Measurements from ENCODE around the gene NUAK2. TPM values are rescaled to one million over a fixed set of nuclear protein-coding genes. Genes with fewer than 3 reads are reported as not detected.
"Not testable (repeated sequence)": the region's sequence is repeated elsewhere in the genome, so short reads cannot be mapped to it uniquely, and the experiment has no call there.

The NUAK2 gene
- total RNA-seq, 1 donor from 2014 or later, result 49.6 TPM

GRCh38 chr1:205286335-205286950 is 35.1 kb downstream of the NUAK2 start:
- intact Hi-C loops (cut with DNase I), result no loop called here
- DNase-seq (ENCODE audit: extremely low spot score in 2 of 2), result no peak
- Histone ChIP-seq H3K9me3 (no peaks in the 10 kb centered on the region), H3K4me1 (peaks cover 52% of the 10 kb centered on the region), H3K27ac (peak overlapping the region; percentile 52), H3K27me3 (no peaks in the 10 kb centered on the region), H3K36me3 (no peaks in the 10 kb centered on the region), H3K4me3 (no peak overlapping the region)
- TF ChIP-seq POLR2A (IDR thresholded peaks at IDR 0.05) (no peak), POLR2AphosphoS5 (IDR thresholded peaks at IDR 0.05; ENCODE audit: insufficient read depth in 1 of 2, low read depth in 1 of 2) (no peak)
- TF ChIP-seq, protein P1, sequence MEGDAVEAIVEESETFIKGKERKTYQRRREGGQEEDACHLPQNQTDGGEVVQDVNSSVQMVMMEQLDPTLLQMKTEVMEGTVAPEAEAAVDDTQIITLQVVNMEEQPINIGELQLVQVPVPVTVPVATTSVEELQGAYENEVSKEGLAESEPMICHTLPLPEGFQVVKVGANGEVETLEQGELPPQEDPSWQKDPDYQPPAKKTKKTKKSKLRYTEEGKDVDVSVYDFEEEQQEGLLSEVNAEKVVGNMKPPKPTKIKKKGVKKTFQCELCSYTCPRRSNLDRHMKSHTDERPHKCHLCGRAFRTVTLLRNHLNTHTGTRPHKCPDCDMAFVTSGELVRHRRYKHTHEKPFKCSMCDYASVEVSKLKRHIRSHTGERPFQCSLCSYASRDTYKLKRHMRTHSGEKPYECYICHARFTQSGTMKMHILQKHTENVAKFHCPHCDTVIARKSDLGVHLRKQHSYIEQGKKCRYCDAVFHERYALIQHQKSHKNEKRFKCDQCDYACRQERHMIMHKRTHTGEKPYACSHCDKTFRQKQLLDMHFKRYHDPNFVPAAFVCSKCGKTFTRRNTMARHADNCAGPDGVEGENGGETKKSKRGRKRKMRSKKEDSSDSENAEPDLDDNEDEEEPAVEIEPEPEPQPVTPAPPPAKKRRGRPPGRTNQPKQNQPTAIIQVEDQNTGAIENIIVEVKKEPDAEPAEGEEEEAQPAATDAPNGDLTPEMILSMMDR (IDR thresholded peaks at IDR 0.05), result no peak

GRCh38 chr1:205285381-205286101 is 36.0 kb downstream of the NUAK2 start:
- DNase-seq (ENCODE audit: extremely low spot score in 2 of 2), result no peak
- peaks cover 52% of the 10 kb centered on the region for H3K4me1 ChIP-seq
- no peaks in the 10 kb centered on the region for H3K36me3 ChIP-seq
- no peaks in the 10 kb centered on the region for H3K9me3 ChIP-seq
- TF ChIP-seq POLR2A (IDR thresholded peaks at IDR 0.05) (no peak), POLR2AphosphoS5 (IDR thresholded peaks at IDR 0.05; ENCODE audit: insufficient read depth in 1 of 2, low read depth in 1 of 2) (no peak)
- TF ChIP-seq, protein P1 (IDR thresholded peaks at IDR 0.05), result no peak
- H3K27ac ChIP-seq, result peak overlapping the region; percentile 52
- H3K4me3 ChIP-seq, result no peak overlapping the region
- intact Hi-C loops (cut with DNase I), result no loop called here
- no peaks in the 10 kb centered on the region for H3K27me3 ChIP-seq

- DNase-seq (ENCODE audit: extremely low spot score in 2 of 2), result peak in 1 of 2 donors; percentile 98
- H3K4me1 ChIP-seq, result peaks cover 52% of the 10 kb centered on the region
These were observed 37.0 kb downstream of the NUAK2 start for GRCh38 chr1:205284420-205285144.

DNA sequence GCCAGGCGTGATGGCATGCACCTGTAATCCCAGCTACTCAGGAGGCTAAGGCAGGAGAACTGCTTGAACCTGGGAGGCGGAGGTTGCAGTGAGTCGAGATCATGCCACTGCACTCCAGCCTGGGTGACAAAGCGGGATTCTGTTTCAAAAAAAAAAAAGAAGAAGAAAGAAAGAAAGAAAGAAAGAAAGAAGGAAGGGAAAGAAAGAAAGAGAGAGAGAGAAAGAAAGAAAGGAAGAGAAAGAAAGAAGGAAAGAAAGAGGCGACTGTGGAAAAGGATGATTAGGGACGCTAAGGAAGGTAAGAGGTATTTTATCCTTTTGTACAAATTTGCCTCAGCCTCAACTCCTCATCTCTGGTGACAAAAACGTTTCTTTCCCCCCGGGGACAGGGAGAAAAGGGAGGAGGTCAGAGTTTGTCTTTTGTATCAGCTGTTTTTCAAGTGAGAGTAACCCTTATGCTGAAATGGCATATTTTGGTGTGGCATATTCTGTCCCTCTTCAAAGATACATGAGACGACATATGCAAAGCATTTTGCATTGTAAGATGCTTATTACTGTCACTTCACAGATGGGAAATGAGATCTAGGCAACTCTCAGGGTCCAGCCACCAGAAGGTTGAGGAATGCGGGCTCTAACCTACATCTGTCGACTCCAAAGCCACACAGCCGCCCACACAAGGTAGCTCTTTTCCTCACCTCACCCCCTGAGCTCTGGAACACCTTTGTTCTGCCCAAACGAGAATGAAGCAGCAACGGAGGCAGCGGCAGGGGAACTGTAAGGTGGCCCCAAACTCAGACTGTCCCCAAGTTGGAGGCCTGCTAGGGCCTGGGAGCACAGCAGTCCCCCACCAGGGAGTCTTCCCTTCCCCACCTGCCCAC is 38.0 kb downstream of the NUAK2 start:
- no peaks in the 10 kb centered on the region for H3K27me3 ChIP-seq
- intact Hi-C loops (cut with DNase I), result no loop called here
- H3K9me3 ChIP-seq, result no peaks in the 10 kb centered on the region
- H3K27ac ChIP-seq, result peak overlapping the region; percentile 52
- no peak for DNase-seq (ENCODE audit: extremely low spot score in 2 of 2)
- H3K4me3 ChIP-seq, result no peak overlapping the region
- no peaks in the 10 kb centered on the region for H3K36me3 ChIP-seq
- TF ChIP-seq POLR2AphosphoS5 (IDR thresholded peaks at IDR 0.05; ENCODE audit: insufficient read depth in 1 of 2, low read depth in 1 of 2), result no peak
- TF ChIP-seq, protein P1 (IDR thresholded peaks at IDR 0.05), result no peak
- TF ChIP-seq POLR2A (IDR thresholded peaks at IDR 0.05), result no peak
- peaks cover 52% of the 10 kb centered on the region for H3K4me1 ChIP-seq

More at GRCh38 chr1:205284420-205285144, 37.0 kb downstream of the NUAK2 start:
- Histone ChIP-seq H3K9me3 (no peaks in the 10 kb centered on the region), H3K36me3 (no peaks in the 10 kb centered on the region), H3K27ac (peak overlapping the region; percentile 52), H3K27me3 (no peaks in the 10 kb centered on the region), H3K4me3 (no peak overlapping the region)
- intact Hi-C loops (cut with DNase I), result no loop called here
- no peak for TF ChIP-seq POLR2A (IDR thresholded peaks at IDR 0.05)
- TF ChIP-seq POLR2AphosphoS5 (IDR thresholded peaks at IDR 0.05; ENCODE audit: insufficient read depth in 1 of 2, low read depth in 1 of 2), result peak; percentile 76 to 80
- TF ChIP-seq, protein P1 (IDR thresholded peaks at IDR 0.05), result peak in 1 of 3 experiments; percentile 4

- DNase-seq (ENCODE audit: extremely low spot score in 2 of 2); H3K27ac ChIP-seq; H3K4me3 ChIP-seq; H3K27me3 ChIP-seq; H3K9me3 ChIP-seq; intact Hi-C loops (cut with DNase I); H3K36me3 ChIP-seq: not testable (repeated sequence)
- H3K4me1 ChIP-seq, result peaks cover 31% of the 10 kb centered on the region
These were observed 40.7 kb downstream of the NUAK2 start for GRCh38 chr1:205280666-205281395.
